GM12872 (cell line): ENCODE measurements around the gene SRM.

Source experiments
- TF ChIP-seq, protein P1 (sequence below): IDR thresholded peaks from 3 replicates; pipeline ENCODE4 v1.5.1; 2011; ENCODE audit warnings: low read depth, mild to moderate bottlenecking, low read length, moderate library complexity; ENCODE audit not compliant: insufficient read depth

The SRM gene

DNA sequence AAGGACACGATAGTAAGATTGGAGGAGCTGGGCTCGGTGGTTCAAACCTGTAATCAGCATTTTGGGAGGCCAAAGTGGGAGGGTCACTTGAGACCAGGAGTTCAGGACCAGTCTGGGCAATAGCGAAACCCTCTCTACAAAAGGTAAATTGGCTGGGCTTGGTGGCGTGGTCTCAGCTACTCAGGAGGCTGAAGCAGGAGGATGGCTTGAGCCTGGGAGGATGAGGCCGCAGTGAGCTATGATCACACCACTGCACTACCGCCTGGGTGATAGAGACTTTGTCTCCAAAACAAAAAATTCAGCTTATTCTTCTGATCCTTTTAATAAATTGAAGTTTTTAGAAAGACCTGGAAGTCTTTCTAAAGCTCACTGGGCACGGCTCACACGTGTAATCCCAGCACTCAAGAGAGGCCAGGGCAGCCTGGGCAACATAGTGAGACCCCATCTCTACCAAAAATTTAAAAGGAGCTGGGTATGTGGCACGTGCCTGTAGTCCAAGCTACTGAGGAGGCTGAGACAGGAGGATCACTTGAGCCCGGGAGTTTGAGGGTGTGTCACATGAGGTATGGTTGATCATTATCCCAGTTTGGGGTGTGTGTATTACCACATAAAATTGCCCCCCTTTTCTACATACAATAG is 28.1 kb downstream of the SRM start:
- TF ChIP-seq, protein P1, sequence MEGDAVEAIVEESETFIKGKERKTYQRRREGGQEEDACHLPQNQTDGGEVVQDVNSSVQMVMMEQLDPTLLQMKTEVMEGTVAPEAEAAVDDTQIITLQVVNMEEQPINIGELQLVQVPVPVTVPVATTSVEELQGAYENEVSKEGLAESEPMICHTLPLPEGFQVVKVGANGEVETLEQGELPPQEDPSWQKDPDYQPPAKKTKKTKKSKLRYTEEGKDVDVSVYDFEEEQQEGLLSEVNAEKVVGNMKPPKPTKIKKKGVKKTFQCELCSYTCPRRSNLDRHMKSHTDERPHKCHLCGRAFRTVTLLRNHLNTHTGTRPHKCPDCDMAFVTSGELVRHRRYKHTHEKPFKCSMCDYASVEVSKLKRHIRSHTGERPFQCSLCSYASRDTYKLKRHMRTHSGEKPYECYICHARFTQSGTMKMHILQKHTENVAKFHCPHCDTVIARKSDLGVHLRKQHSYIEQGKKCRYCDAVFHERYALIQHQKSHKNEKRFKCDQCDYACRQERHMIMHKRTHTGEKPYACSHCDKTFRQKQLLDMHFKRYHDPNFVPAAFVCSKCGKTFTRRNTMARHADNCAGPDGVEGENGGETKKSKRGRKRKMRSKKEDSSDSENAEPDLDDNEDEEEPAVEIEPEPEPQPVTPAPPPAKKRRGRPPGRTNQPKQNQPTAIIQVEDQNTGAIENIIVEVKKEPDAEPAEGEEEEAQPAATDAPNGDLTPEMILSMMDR, result no peak

DNA sequence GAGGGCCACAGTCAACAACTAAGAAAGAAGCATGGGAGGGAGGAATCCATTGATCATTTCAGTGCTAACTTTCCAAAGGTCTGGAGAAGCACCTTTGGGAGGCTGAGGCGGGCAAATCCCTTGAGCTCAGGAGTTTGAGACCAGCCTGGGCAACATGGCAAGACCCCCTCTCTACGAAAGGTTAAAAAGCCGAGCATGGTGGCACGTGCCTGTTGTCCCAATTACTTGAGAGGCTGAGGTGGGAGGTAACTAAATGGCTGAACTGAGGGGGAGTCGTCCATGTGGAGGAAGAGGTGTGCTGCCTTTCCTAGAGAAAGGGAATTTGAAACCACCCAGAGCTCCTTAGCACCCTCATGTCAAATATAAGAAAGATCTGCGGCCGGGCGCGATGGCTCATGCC is 29.0 kb downstream of the SRM start:
- TF ChIP-seq, protein P1, result no peak

GRCh38 chr1:11028018-11028417 is 31.8 kb downstream of the SRM start:
- TF ChIP-seq, protein P1, result no peak

DNA sequence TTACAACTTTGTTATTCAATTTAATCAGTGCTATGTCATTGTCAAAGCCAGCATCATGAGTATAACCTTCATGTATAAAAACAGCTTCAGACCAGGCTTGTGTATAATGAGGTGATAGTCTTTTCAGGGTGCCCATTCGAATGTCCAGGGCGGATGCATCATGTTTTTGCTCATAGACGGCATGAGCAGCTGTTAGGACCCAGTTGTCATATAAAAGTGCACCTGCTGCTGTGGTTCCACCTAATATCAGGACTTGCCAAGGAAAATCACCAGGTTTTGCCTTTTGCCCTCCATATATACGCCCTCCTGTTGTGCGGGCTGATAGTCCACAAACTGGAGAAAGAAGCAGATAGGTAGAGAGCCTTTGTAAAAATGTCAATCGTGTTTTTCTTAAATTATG is 32.5 kb downstream of the SRM start:
- TF ChIP-seq, protein P1, result no peak

GRCh38 chr1:11026903-11027302 is 32.9 kb downstream of the SRM start:
- TF ChIP-seq, protein P1, result no peak

DNA sequence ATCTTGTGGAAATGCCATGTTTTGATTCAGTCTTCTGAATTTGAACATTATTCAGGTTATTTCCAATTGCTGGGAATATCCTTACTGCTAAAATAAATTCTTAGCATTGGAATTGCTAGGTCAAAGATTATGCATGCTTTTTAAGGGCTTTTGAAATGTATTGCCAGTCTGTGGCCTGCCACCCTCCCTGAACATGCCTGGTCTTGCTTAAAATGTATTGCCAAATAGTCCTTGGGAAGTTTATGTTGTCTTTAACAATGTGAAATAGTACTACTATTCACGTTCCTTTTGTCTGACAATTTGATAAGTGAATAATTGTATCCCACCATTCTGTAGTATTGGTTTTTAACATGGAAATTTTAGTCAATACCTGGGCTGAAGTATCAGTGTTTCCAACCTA is 33.8 kb downstream of the SRM start:
- TF ChIP-seq, protein P1, result no peak

DNA sequence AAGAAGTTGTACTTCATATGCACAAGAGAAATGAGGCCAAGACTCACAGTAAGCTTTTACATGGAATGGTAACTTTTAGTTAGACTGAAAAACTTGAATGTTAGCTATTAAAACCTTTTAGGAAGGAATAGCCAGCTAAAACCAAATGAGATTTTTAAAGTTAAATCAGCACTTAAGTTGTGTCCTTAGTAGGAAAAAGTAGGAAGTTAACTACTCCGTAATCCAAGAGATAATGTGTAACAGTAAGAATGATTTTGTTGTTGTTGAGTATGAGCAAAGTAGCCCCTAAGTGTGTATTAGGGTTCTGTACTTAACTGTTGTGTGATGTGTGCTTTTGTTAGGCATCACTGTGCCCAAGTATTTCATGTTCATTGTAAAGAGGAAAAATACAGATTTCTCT is 34.2 kb downstream of the SRM start:
- TF ChIP-seq, protein P1, result no peak
